ENCODE results near the gene APAF1.
"Not testable (repeated sequence)": the region's sequence is repeated elsewhere in the genome, so short reads cannot be mapped to it uniquely, and the experiment has no call there.

The APAF1 gene, protein sequence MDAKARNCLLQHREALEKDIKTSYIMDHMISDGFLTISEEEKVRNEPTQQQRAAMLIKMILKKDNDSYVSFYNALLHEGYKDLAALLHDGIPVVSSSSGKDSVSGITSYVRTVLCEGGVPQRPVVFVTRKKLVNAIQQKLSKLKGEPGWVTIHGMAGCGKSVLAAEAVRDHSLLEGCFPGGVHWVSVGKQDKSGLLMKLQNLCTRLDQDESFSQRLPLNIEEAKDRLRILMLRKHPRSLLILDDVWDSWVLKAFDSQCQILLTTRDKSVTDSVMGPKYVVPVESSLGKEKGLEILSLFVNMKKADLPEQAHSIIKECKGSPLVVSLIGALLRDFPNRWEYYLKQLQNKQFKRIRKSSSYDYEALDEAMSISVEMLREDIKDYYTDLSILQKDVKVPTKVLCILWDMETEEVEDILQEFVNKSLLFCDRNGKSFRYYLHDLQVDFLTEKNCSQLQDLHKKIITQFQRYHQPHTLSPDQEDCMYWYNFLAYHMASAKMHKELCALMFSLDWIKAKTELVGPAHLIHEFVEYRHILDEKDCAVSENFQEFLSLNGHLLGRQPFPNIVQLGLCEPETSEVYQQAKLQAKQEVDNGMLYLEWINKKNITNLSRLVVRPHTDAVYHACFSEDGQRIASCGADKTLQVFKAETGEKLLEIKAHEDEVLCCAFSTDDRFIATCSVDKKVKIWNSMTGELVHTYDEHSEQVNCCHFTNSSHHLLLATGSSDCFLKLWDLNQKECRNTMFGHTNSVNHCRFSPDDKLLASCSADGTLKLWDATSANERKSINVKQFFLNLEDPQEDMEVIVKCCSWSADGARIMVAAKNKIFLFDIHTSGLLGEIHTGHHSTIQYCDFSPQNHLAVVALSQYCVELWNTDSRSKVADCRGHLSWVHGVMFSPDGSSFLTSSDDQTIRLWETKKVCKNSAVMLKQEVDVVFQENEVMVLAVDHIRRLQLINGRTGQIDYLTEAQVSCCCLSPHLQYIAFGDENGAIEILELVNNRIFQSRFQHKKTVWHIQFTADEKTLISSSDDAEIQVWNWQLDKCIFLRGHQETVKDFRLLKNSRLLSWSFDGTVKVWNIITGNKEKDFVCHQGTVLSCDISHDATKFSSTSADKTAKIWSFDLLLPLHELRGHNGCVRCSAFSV (N-terminal part only)

DNA sequence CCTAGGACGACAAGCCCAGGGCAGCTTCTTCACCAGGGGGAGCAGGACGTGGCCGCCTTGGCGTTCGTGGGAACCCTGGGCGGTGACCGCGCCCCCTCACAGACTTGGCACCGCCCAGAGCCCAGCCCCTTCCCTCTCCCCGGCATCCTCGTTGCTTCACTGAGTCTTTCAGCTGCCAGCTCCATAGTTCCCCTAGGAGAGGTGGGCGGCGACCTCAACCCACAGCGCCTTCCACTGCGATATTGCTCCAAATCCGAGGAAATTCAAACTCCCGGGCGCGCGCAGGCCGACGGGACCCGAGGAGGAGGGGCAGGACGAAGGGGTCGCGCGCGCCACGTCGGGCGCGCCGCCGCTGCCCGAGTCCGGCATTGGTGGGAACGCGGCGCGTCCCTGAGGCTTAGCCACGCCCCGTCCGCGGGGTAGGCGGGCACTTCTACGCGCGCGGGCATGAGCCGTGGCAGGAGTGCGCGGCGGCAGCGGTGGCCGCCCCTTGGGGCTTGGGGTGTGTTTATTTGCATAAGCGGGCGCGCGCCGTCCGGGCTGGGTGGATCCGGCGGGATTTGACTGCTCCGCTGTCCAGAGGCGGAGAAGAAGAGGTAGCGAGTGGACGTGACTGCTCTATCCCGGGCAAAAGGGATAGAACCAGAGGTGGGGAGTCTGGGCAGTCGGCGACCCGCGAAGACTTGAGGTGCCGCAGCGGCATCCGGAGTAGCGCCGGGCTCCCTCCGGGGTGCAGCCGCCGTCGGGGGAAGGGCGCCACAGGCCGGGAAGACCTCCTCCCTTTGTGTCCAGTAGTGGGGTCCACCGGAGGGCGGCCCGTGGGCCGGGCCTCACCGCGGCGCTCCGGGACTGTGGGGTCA lies at the start of gene APAF1, which contains the start of gene IKBIP:
APAF1 (plus strand) TSS at position 579 of the 860 bp plus-strand sequence. CDS start 3,070 bp downstream, outside the sequence.
IKBIP (minus strand) TSS at position 77 of the 860 bp plus-strand sequence. CDS start 87 bp downstream, outside the sequence.
- peak; percentile 91 to 95 for DNase-seq (ENCODE audit: extremely low read depth in 1 of 2, low read depth in 1 of 2)

DNA sequence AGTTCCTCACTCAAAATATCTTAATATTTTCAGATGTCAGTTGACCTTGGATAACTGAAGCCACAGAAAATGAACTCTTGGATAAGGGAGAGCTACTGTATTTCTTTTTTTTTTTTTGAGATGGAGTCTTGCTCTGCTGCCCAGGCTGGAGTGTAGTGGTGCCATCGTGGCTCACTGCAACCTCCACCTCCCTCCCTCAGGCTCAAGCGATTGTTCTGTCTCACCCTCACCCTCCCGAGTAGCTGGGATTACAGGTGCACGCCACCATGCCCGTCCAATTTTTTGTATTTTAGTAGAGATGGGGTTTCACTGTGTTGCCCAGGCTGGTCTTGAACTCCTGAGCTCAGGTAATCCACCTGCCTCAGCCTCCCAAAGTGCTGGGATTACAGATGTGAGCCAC lies 47.8 kb upstream of the APAF1 start:
- not testable (repeated sequence) for DNase-seq (ENCODE audit: extremely low read depth in 1 of 2, low read depth in 1 of 2)

DNA sequence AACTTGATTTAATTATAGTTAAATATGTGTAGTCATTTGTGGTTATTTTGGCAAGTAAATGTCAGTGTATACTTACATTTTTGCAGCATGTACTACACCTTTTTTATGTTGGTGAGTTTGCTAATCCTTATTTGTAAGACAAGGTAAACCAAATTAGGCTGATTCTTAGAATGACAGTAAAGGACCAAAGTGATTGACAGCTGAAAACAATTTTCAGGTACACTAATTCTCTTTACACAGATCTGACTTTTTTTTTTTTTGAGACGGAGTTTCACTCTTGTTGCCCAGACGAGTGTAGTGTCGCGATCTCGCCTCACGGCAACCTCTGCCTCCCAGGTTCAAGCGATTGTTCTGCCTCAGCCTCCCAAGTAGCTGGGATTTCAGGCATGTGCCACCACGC lies 43.2 kb upstream of the APAF1 start:
- DNase-seq (ENCODE audit: extremely low read depth in 1 of 2, low read depth in 1 of 2): no peak

DNA sequence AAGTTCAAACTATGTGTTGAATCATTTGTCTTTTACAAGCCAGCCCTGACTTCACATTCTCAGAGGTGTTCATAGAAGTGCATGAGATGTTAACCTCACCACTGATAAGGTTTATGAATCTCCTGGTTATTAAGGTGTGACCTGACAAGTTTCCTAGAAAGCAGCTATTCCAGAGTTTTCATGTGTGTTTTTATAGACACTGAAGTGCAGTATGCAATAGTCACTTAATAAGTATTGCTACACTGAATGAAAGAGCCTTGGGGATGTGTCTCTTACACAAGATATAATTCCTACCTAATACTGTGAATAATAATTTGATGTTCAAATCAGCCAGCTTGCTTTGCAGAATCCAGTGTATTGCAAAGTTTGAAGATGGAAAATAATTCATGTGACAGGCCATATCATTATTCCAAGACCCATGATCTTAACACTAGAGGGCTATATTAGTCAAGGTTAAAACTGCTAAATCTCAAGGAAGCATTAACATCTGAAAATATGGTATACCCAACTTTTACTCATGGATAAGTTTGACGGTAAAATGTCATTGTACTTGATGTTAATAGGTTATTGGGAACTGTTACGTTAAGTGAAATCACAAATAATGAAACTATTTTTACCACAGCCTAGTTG lies 38.6 kb upstream of the APAF1 start:
- DNase-seq (ENCODE audit: extremely low read depth in 1 of 2, low read depth in 1 of 2): no peak

DNA sequence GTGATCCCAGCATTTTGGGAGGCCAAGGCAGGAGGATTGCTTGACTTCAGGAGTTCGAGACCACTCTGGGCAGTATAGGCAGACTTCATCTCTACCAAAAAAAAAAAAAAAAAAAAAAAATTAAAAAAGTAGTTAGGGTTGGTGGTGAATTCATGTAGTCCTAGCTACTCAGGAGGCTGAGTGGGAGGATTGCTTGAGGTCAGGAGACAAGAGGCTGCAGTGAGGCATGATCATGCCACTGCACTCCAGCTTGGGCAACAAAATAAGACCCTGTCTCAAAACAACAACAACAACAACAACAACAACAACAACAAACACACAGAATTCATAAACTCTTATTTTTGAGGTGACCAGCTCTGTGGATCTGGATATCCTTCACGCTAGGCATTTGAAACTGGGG lies 34.5 kb upstream of the APAF1 start:
- no peak for DNase-seq (ENCODE audit: extremely low read depth in 1 of 2, low read depth in 1 of 2)

DNA sequence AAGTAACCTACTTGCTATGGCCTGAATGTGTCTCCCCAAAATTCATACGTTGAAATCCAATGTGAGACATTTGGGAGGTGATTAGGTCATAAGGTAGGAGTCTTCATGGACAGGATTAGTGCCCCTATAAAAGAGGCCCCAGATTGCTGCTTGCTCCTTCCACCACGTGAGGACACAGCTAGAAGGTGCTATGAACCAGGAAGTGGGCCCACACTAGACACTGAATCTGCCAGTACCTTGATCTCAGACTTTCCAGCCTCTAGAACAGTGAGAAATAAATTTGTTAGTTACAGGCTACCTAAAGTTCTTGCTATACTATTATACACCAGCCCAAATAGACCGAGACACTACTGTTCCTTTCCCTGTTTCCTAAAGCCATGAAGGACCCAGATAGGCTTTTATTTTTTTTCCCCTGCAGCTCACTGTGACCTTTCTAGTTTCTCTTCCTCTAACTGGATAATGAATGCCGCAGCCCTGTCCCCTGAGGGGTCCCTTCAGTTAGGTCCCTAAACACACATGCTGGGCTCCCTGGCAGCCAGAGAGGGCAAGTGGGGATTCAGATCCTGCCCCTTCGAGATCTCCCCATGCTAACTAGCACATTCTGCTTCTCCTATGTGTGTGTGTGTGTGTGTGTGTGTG lies 32.3 kb upstream of the APAF1 start:
- no peak for DNase-seq (ENCODE audit: extremely low read depth in 1 of 2, low read depth in 1 of 2)

DNA sequence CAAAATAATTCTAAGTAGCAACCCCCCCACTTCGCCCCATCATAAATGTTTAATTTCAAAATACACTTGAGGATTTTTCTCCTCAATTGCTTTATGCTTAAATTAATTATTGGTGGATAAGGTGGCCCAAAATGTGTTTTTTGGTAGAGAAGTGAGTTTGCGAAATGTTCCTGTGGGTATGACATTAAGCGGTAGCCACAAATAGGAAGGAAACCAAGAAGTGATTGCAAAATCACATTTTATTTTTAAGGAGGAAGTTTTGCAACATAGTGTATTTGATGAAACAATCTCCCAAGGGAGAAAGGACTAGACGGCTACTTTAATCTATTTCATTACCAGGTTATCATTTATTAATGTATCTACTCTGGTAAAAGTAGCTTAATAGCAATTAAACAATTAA lies 26.1 kb upstream of the APAF1 start:
- no peak for DNase-seq (ENCODE audit: extremely low read depth in 1 of 2, low read depth in 1 of 2)

DNA sequence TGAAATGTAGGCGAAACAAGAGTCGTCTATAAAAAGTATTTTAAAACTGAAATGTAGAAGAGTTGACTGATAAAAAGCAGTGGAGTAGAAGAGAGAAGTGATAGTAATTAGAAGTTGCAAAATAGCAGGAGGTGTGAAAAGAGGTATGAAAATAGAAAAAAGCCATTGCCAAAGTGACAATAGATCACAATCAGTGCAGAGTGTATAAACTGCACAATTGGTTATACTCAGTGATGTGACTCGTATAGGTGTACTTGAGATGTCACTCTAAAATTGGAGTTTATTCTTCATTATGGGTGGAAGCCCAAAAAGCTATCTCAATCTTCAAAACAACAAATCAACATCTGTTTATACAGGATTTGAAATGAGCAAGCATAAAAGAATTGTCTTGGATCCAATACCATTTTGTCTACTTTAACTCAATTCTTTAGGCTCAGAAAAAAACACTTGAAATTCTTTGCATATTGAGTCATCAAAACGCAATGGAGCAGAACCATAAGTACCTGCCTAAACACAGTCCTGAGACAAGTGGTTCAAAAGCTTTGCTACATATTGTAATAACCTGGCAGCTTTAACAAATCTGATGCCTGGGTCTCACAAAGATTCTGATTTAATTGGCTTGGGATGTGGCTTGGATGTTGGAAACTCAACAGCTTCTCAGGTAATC lies 9.3 kb upstream of the APAF1 start:
- no peak for DNase-seq (ENCODE audit: extremely low read depth in 1 of 2, low read depth in 1 of 2)

DNA sequence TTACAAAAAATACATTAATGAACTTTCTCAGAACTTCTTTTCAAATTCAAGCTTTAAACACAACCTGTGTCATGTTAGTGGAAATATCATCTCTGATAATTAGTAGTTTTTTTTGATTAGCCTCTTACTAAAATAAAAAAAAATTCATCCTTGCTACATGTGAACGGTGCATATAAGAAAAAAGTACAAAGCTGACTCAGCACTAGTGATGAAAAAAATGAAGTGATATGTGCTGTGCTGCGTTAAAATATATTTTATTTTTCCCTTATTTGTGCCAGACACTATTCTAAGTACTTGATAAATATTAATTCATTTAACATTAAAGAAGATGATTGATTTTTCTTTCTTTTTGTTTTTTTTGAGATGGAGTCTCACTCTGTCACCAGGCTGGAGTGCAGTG lies 8.0 kb upstream of the APAF1 start:
- DNase-seq (ENCODE audit: extremely low read depth in 1 of 2, low read depth in 1 of 2): no peak

DNA sequence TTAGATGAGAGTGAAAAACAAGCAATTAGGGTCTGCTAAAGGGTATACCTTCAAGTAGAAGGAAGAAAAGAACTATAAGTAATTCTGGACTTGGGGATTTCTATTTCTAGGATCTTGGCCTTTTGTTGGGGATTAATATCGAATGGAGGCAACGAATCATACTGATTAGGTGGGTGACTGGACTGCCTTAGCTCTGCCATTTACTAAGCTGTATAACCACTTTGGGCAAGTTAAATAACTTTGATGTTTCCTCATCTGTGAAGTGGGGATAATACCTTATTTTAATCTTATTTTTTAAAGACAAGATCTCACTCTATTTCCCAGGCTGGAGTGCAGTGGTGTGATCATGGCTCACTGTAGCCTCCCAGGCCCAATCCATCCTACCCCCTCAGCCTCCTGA lies 7.1 kb upstream of the APAF1 start:
- DNase-seq (ENCODE audit: extremely low read depth in 1 of 2, low read depth in 1 of 2): no peak

DNA sequence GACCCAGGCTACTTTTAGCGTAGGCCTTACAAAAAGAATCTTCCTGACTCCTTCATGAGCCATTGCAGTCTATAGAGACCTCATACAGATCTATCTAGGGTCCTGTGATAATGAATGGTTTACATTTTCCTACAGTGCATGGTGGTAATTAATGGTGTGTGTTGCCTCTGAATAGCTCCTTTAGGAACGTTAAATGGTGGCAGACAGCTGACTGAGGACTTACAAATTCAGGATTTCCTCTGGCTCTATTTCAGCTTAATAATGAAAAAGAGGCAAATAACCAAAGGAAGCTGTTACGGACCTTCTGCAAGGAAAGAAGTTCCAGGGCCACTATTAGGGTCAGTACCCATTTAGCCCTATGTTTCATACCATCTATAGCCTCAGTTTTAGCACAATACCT lies 5.6 kb upstream of the APAF1 start:
- DNase-seq (ENCODE audit: extremely low read depth in 1 of 2, low read depth in 1 of 2): no peak

DNA sequence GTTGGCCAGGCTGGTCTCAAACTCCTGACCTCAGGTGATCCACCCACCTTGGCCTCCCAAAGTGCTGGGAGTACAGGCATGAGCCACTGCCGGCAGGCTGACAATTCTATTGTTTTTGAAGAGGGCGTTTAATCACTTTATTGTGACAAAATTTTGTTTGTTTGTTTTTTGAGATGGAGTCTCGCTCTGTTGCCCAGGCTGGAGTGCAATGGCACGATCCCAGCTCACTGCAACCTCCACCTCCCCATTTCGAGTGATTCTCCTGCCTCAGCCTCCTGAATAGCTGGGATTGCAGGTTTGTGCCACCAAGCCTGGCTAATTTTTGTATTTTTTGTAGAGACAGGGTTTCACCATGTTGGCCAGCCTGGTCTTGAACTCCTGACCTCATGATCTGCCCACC lies 2.3 kb upstream of the APAF1 start:
- DNase-seq (ENCODE audit: extremely low read depth in 1 of 2, low read depth in 1 of 2): not testable (repeated sequence)

DNA sequence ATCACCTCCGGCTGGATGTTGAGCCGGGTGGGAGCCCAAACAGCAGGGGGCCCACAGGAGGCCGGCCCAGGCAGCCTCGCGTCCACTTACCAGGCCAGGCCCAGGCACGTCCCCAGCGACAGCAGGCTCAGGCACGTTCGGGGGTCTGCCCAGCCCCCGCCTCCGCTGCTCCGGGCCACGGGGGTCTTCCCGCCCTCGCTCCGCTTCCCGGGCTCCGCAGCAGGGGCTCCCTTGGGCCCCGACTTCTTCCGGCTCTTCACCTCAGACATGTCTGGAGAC lies 718 bp upstream of the APAF1 start:
- DNase-seq (ENCODE audit: extremely low read depth in 1 of 2, low read depth in 1 of 2): no peak

DNA sequence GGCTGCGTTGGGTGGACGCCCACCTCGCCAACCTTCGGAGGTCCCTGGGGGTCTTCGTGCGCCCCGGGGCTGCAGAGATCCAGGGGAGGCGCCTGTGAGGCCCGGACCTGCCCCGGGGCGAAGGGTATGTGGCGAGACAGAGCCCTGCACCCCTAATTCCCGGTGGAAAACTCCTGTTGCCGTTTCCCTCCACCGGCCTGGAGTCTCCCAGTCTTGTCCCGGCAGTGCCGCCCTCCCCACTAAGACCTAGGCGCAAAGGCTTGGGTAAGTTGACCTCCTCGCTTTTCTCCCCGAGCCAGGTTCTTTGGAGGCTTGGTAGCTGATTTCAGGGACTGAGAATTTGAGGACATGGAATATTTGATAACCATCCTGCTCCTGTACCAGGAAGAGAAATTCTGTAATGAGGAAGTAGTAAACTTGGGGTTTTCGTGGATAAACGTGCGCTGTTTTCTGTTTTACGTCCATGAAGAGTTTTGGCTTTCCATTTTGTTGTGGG lies 530 bp downstream of the APAF1 start:
- no peak for DNase-seq (ENCODE audit: extremely low read depth in 1 of 2, low read depth in 1 of 2)

DNA sequence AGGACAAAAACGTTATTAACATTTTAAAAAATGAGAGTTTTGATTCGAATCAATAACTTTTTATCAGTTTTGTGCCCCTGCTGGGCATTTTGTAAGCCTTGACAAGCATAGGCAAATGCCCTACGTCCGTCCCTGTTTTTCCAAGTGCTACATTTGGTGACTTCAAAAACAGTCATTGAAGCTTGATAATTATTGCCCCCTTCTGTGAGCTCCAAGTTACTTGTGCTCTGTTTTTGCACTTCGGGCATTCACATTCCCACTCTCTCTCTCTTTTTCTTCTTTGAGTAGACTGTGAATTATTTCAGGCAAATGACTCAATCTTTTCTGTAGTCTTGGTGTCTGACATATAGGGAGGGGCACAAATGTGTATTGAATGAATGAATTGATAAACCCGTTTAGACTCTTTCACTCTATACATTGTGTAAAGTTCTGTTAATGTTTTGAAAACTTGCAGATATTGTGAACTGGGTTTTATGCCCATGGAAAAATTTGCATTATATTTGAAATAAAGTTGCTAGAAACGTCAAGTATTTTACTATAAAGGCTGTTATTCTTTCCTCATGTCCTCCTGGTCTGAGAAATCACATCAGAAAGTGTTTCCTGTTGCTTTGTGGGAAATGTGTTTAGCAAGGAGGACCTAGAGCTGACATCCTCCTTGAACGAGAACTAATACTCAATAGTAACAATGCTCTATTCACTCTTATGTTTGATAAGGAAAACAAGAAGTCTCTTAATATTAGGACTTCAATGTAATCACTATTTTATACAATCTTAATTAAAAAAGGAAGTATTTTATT lies 1.4 kb downstream of the APAF1 start:
- DNase-seq (ENCODE audit: extremely low read depth in 1 of 2, low read depth in 1 of 2): no peak

DNA sequence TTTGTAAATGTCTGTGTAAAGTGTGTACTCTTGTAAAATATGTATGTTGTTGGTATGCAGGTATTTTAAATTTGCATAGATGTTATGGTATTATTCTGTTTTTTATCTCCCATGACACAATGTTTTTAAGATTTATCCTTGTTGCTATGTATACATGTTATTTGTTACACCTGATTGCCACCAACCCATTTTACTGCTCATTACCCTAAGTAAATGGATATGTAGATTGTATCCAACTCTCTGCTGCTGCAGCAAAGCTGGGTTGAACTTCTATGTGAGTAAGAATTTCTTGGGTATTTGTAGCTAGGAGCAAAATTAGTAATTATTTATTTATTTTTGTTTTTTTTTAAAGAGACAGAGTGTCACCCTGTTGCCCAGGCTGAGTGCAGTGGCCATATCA lies 6.2 kb downstream of the APAF1 start:
- no peak for DNase-seq (ENCODE audit: extremely low read depth in 1 of 2, low read depth in 1 of 2)

DNA sequence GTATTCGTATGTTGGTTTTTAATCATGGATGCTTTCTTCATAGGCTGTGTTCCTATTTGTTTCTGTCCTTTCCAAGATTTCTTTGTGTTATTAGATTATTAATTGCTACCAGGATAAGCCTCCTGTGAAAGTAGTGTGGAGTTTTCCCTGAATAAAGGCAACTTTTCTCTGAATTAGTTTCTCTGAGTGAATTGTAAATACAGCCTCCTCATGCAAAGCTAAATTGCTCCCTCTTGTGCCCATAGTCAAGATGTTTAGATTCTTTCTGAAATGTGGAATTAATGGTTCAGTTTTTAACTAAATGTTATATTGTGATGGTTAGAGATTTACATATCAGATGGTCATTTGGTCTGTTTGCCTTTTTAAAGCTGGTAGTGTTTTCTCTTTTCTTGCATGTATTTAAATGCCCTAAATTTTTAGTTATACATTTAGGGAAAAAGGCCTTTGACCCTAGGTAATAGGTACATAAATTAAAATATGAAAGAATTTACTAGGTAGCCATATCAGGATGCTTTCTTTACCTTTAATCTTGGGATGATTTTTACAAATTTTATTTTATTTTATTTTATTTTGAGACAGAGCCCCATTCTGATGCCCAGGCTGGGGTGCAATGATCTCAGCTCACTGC lies 8.9 kb downstream of the APAF1 start:
- DNase-seq (ENCODE audit: extremely low read depth in 1 of 2, low read depth in 1 of 2): no peak

Data from stimulated activated CD8-positive, alpha-beta memory T cell treated with anti-CD3 and anti-CD28 coated beads, Interleukin-7, amount 100 ng/mL, for 48 hours (primary cell).